ENCODE results near the gene PTGS2.

The PTGS2 gene

GRCh38 chr1:186680245-186681061 is at the start of gene PTGS2:
TSS of gene PTGS2 (minus strand) at chr1:186680423. CDS start at chr1:186680290, 133 bp downstream.
- peak; percentile 98 for DNase-seq

GRCh38 chr1:186722711-186723309 is 42.6 kb upstream of the PTGS2 start:
- peak; percentile 39 for DNase-seq

- no peak for DNase-seq
Observed at GRCh38 chr1:186717286-186717685, 37.1 kb upstream of the PTGS2 start.

- no peak for DNase-seq
Observed at GRCh38 chr1:186715887-186716809, 35.9 kb upstream of the PTGS2 start.

- no peak for DNase-seq
Observed at GRCh38 chr1:186710696-186711095, 30.5 kb upstream of the PTGS2 start.

GRCh38 chr1:186708694-186709097 is 28.5 kb upstream of the PTGS2 start:
- no peak for DNase-seq

GRCh38 chr1:186703209-186703766 is 23.1 kb upstream of the PTGS2 start:
- no peak for DNase-seq

GRCh38 chr1:186700722-186701121 is 20.5 kb upstream of the PTGS2 start:
- DNase-seq: no peak

GRCh38 chr1:186699519-186699918 is 19.3 kb upstream of the PTGS2 start:
- no peak for DNase-seq

GRCh38 chr1:186689907-186690306 is 9.7 kb upstream of the PTGS2 start:
- no peak for DNase-seq

GRCh38 chr1:186689376-186689775 is 9.2 kb upstream of the PTGS2 start:
- no peak for DNase-seq

GRCh38 chr1:186683652-186684410 is 3.6 kb upstream of the PTGS2 start:
- no peak for DNase-seq

- no peak for DNase-seq
Observed at GRCh38 chr1:186682736-186683135, 2.5 kb upstream of the PTGS2 start.

GRCh38 chr1:186681801-186682200 is 1.6 kb upstream of the PTGS2 start:
- DNase-seq: no peak

GRCh38 chr1:186681121-186681520 is 898 bp upstream of the PTGS2 start:
- DNase-seq: no peak

- DNase-seq: no peak
Observed at GRCh38 chr1:186679924-186680244, 339 bp downstream of the PTGS2 start.

GRCh38 chr1:186678155-186678554 is 2.1 kb downstream of the PTGS2 start:
- DNase-seq: no peak

- DNase-seq: no peak
Observed at GRCh38 chr1:186672596-186672995, 7.6 kb downstream of the PTGS2 start.

- no peak for DNase-seq
Observed at GRCh38 chr1:186672131-186672530, 8.1 kb downstream of the PTGS2 start.

- DNase-seq: no peak
Observed at GRCh38 chr1:186671136-186671825, 8.9 kb downstream of the PTGS2 start.

GRCh38 chr1:186670297-186671135 is 9.7 kb downstream of the PTGS2 start:
- no peak for DNase-seq

All from NCI-H526 treated with DMSO at 0.1 percent for 48 hours (cell line).